Hepatocyte (in vitro differentiated cells): ENCODE results near the gene TRNT1. TPM values are rescaled to one million over a fixed set of nuclear protein-coding genes. Genes with fewer than 3 reads are reported as not detected.

Experiments
- DNase-seq: peaks from one replicate; pipeline ENCODE4 v3.0.0-alpha.2; 2016; ENCODE audit warnings: low spot score
- H2AFZ ChIP-seq: fragments of 200-600 bp; sonication (generic); 2 replicates; pipeline ENCODE4 v1.6.0; 2016; ENCODE audit warnings: antibody characterized with exemption, mild to moderate bottlenecking
- H3K27ac ChIP-seq: fragments of 200-600 bp; sonication (generic); 2 replicates; pipeline ENCODE4 v1.5.1; 2016; ENCODE audit warnings: mild to moderate bottlenecking
- H3K27me3 ChIP-seq: fragments of 200-600 bp; sonication (generic); 2 replicates; pipeline ENCODE4 v1.6.1; 2016
- H3K36me3 ChIP-seq: fragments of 200-600 bp; sonication (generic); replicated peaks from 2 replicates; pipeline ENCODE4 v1.5.1; 2016; ENCODE audit warnings: low read depth; ENCODE audit not compliant: insufficient read depth
- H3K4me1 ChIP-seq: fragments of 200-600 bp; sonication (generic); 2 replicates; pipeline ENCODE4 v1.5.1; 2016; ENCODE audit warnings: mild to moderate bottlenecking, moderate library complexity; ENCODE audit not compliant: insufficient read depth
- H3K4me2 ChIP-seq: fragments of 200-600 bp; sonication (generic); 2 replicates; pipeline ENCODE4 v1.6.0; 2016
- H3K4me3 ChIP-seq: fragments of 200-600 bp; sonication (generic); 2 replicates; pipeline ENCODE4 v1.5.1; 2016; ENCODE audit warnings: mild to moderate bottlenecking
- H3K79me2 ChIP-seq: fragments of 200-600 bp; sonication (generic); 2 replicates; pipeline ENCODE4 v1.6.0; 2017; ENCODE audit warnings: mild to moderate bottlenecking
- H3K9me2 ChIP-seq: fragments of 200-600 bp; sonication (generic); replicated peaks from 2 replicates; pipeline ENCODE4 v1.6.0; 2017; ENCODE audit warnings: mild to moderate bottlenecking; ENCODE audit not compliant: insufficient read depth
- H3K9me3 ChIP-seq: fragments of 200-600 bp; sonication (generic); 2 replicates; pipeline ENCODE4 v1.5.1; 2016; ENCODE audit warnings: low read depth, mild to moderate bottlenecking
- H4K20me1 ChIP-seq: fragments of 200-600 bp; sonication (generic); 2 replicates; pipeline ENCODE4 v1.6.0; 2016; ENCODE audit warnings: mild to moderate bottlenecking; ENCODE audit not compliant: insufficient read depth, poor library complexity, severe bottlenecking
- EZH2 ChIP-seq: fragments of 200-600 bp; sonication (generic); IDR thresholded peaks from 2 replicates; pipeline ENCODE4 v1.6.1; 2016; ENCODE audit warnings: antibody characterized with exemption, mild to moderate bottlenecking, borderline replicate concordance
- EZH2phosphoT487 ChIP-seq: fragments of 200-600 bp; sonication (generic); IDR thresholded peaks from one replicate; pipeline ENCODE4 v1.6.1; 2018; ENCODE audit warnings: antibody characterized with exemption, mild to moderate bottlenecking, low read depth, moderate library complexity; ENCODE audit not compliant: unreplicated experiment, severe bottlenecking
- WGBS: methylation state at CpG from one replicate; pipeline ENCODE4 v1.1.6; 2016; ENCODE audit warnings: low lambda C conversion rate; ENCODE audit errors: missing lambda C conversion rate; 5-methylcytosine and 5-hydroxymethylcytosine counted together
- polyA plus RNA-seq: library from polyadenylated mRNA; unstranded; fragments of >200 nt; fragmentation: Nextera tagmentation; extraction: Ambion mirVana; gene quantifications from 2 replicates; pipeline ENCODE4 v1.2.1, GENCODE V29; 2016
- total RNA-seq: library from RNA; depleted of rRNA; stranded (reverse); fragments of >200 nt; gene quantifications from 2 replicates; pipeline ENCODE4 v1.2.3, GENCODE V29; 2014
- TF ChIP-seq, protein P1 (sequence below): fragments of 200-600 bp; sonication (generic); IDR thresholded peaks from 2 replicates; pipeline ENCODE4 v1.5.1; 2016; ENCODE audit warnings: antibody characterized with exemption, mild to moderate bottlenecking; ENCODE audit not compliant: poor library complexity

TRNT1 gene
- total and polyA plus RNA-seq, 2 experiments from 2014 or later, result 26.0 to 27.5 TPM

GRCh38 chr3:3082234-3082924, 44.4 kb upstream of the TRNT1 start:
- Histone ChIP-seq H3K4me3 (no peak overlapping the region), H3K9me3 (no peaks in the 10 kb centered on the region), H2AFZ (no peak overlapping the region), H3K36me3 (no peaks in the 10 kb centered on the region), H3K27ac (no peak overlapping the region), H4K20me1 (no peaks in the 10 kb centered on the region), H3K27me3 (no peaks in the 10 kb centered on the region), H3K4me2 (no peak overlapping the region), H3K79me2 (no peaks in the 10 kb centered on the region), H3K9me2 (no peaks in the 10 kb centered on the region), H3K4me1 (no peaks in the 10 kb centered on the region)
- DNase-seq, result no peak
- TF ChIP-seq EZH2phosphoT487 (no peak), EZH2 (no peak)
- TF ChIP-seq, protein P1, sequence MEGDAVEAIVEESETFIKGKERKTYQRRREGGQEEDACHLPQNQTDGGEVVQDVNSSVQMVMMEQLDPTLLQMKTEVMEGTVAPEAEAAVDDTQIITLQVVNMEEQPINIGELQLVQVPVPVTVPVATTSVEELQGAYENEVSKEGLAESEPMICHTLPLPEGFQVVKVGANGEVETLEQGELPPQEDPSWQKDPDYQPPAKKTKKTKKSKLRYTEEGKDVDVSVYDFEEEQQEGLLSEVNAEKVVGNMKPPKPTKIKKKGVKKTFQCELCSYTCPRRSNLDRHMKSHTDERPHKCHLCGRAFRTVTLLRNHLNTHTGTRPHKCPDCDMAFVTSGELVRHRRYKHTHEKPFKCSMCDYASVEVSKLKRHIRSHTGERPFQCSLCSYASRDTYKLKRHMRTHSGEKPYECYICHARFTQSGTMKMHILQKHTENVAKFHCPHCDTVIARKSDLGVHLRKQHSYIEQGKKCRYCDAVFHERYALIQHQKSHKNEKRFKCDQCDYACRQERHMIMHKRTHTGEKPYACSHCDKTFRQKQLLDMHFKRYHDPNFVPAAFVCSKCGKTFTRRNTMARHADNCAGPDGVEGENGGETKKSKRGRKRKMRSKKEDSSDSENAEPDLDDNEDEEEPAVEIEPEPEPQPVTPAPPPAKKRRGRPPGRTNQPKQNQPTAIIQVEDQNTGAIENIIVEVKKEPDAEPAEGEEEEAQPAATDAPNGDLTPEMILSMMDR, result no peak
- 84% methylated on average over 2 of the region's 2 CpGs for WGBS

GRCh38 chr3:3084890-3085289, 41.9 kb upstream of the TRNT1 start:
- no peaks in the 10 kb centered on the region for H3K9me2 ChIP-seq
- WGBS, result 97% methylated on average over 3 of the region's 3 CpGs

DNA sequence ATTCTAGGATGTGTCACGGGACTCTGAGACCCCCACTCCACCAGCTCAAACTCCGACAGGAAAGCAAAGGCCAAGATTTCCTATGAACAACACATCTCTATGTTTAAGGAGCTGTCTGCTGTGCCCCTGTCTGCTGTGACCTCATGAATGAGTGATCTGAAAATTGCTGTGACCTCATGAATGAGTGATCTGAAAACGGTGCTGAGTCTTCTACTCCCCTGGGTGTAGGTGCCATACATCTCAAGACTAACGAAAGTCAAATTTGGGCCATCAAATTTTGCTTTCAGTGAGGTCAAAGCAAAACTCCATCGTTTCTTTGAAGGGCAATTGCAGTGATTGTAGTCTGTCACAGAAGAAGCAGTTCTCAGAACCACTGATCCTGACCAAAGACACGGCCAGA, 41.0 kb upstream of the TRNT1 start:
- H3K36me3 ChIP-seq, result no peaks in the 10 kb centered on the region
- H3K27ac ChIP-seq, result no peak overlapping the region
- TF ChIP-seq, protein P1, result no peak
- TF ChIP-seq EZH2phosphoT487 (no peak), EZH2 (no peak)
- no peak for DNase-seq
- H3K79me2 ChIP-seq, result no peaks in the 10 kb centered on the region
- no peak overlapping the region for H3K4me3 ChIP-seq
- H2AFZ ChIP-seq, result no peak overlapping the region
- H4K20me1 ChIP-seq, result no peaks in the 10 kb centered on the region
- H3K27me3 ChIP-seq, result no peaks in the 10 kb centered on the region
- H3K9me2 ChIP-seq, result no peaks in the 10 kb centered on the region
- WGBS, result 83% methylated on average over 6 of the region's 6 CpGs
- H3K9me3 ChIP-seq, result no peaks in the 10 kb centered on the region
- no peaks in the 10 kb centered on the region for H3K4me1 ChIP-seq
- no peak overlapping the region for H3K4me2 ChIP-seq

More at GRCh38 chr3:3084890-3085289, 41.9 kb upstream of the TRNT1 start:
- Histone ChIP-seq H4K20me1 (no peaks in the 10 kb centered on the region), H3K4me2 (no peak overlapping the region), H3K27me3 (no peaks in the 10 kb centered on the region), H3K36me3 (no peaks in the 10 kb centered on the region), H3K4me3 (no peak overlapping the region), H3K4me1 (no peaks in the 10 kb centered on the region), H2AFZ (no peak overlapping the region), H3K9me3 (no peaks in the 10 kb centered on the region), H3K27ac (no peak overlapping the region), H3K79me2 (no peaks in the 10 kb centered on the region)
- TF ChIP-seq EZH2phosphoT487 (no peak), EZH2 (no peak)
- TF ChIP-seq, protein P1, result no peak
- no peak for DNase-seq
